Panc1 (cell line): ENCODE data around the gene MYCBP2.

Source experiments
- POLR2AphosphoS5 ChIP-seq: IDR thresholded peaks from 2 replicates; pipeline ENCODE4 v1.6.1; 2012; ENCODE audit warnings: mild to moderate bottlenecking, low read depth, low read length, moderate library complexity
- REST ChIP-seq, 2 experiments: IDR thresholded peaks; 2 replicates each; pipeline ENCODE4 v1.6.1; 2011 to 2012; ENCODE audit warnings: low read depth in 2 of 2, control low read depth in 1 of 2, low read length in 1 of 2, mild to moderate bottlenecking in 1 of 2, moderate library complexity in 1 of 2; ENCODE audit not compliant: insufficient read depth in 1 of 2
- SIN3A ChIP-seq: IDR thresholded peaks from 2 replicates; pipeline ENCODE4 v1.6.1; 2012; ENCODE audit warnings: low read depth, mild to moderate bottlenecking, low read length, moderate library complexity, borderline replicate concordance; ENCODE audit not compliant: insufficient read depth
- TCF7L2 ChIP-seq: IDR thresholded peaks from 2 replicates; pipeline ENCODE4 v1.6.1; 2011; ENCODE audit warnings: mild to moderate bottlenecking, low read depth, low read length, inconsistent platforms
- TF ChIP-seq, protein P1 (sequence below): fragments of 450-650 bp; IDR thresholded peaks from 2 replicates; pipeline ENCODE4 v1.5.1; 2017; ENCODE audit warnings: mild to moderate bottlenecking

DNA sequence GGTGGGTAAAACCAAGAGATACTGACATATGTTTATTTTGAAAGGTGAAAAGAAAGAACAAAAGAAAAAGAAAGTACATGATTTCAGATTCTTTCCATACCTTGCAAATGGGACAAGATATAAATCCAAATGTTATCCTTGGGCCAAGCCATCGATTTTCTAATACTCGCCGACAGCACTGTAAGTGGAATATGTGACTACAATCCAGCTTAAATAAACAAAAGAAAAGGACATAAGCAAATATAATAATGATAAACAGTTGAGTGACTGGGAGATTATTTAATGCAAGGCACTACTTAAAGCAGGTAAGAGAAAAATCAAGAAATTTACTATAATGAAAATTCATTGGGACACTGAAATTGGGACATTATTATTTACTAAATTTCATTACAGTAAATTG, 270.0 kb downstream of the MYCBP2 start:
- TF ChIP-seq POLR2AphosphoS5, result no peak
- TF ChIP-seq REST (IDR thresholded peaks at IDR 0.05; ENCODE audit: insufficient read depth in 1 of 2, low read depth in 2 of 2, low read length in 1 of 2), result no peak
- TF ChIP-seq, protein P1, sequence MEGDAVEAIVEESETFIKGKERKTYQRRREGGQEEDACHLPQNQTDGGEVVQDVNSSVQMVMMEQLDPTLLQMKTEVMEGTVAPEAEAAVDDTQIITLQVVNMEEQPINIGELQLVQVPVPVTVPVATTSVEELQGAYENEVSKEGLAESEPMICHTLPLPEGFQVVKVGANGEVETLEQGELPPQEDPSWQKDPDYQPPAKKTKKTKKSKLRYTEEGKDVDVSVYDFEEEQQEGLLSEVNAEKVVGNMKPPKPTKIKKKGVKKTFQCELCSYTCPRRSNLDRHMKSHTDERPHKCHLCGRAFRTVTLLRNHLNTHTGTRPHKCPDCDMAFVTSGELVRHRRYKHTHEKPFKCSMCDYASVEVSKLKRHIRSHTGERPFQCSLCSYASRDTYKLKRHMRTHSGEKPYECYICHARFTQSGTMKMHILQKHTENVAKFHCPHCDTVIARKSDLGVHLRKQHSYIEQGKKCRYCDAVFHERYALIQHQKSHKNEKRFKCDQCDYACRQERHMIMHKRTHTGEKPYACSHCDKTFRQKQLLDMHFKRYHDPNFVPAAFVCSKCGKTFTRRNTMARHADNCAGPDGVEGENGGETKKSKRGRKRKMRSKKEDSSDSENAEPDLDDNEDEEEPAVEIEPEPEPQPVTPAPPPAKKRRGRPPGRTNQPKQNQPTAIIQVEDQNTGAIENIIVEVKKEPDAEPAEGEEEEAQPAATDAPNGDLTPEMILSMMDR, result no peak
- TF ChIP-seq SIN3A, result no peak
- TF ChIP-seq TCF7L2, result no peak
